ENCODE measurements around the gene CD19. TPM values are rescaled to one million over a fixed set of nuclear protein-coding genes. Genes with fewer than 3 reads are reported as not detected.

CD19 gene
- total RNA-seq, 6 experiments from 2014 or later = not detected

GRCh38 chr16:28891964-28892890, 39.5 kb upstream of the CD19 start:
- DNase-seq = no peak
- Mint-ChIP-seq H3K9me3 (no peaks in the 10 kb centered on the region), H3K36me3 (ENCODE audit: low read depth) (no peaks in the 10 kb centered on the region), H3K27ac (no peak overlapping the region), H3K4me1 (ENCODE audit: low read depth) (no peaks in the 10 kb centered on the region), H3K27me3 (ENCODE audit: insufficient read depth) (peaks cover 2% of the 10 kb centered on the region; the same call in 1 of the 2 replicates), H3K4me3 (no peak overlapping the region)
- no peak for TF ChIP-seq CTCF (IDR thresholded peaks at IDR 0.05)

- no peak overlapping the region for H3K4me3 Mint-ChIP-seq
- H3K9me3 Mint-ChIP-seq = no peaks in the 10 kb centered on the region
- no peaks in the 10 kb centered on the region; the same call in 1 of the 2 replicates for H3K27me3 Mint-ChIP-seq (ENCODE audit: insufficient read depth)
- H3K27ac Mint-ChIP-seq = no peak overlapping the region
- no peak for DNase-seq
- no peaks in the 10 kb centered on the region for H3K36me3 Mint-ChIP-seq (ENCODE audit: low read depth)
- TF ChIP-seq CTCF (IDR thresholded peaks at IDR 0.05) = no peak
- H3K4me1 Mint-ChIP-seq (ENCODE audit: low read depth) = no peaks in the 10 kb centered on the region
Measured at GRCh38 chr16:28893291-28893690, 38.5 kb upstream of the CD19 start.

- no peak overlapping the region for H3K4me3 Mint-ChIP-seq
- no peak for DNase-seq
- TF ChIP-seq CTCF (IDR thresholded peaks at IDR 0.05) = no peak
- no peak overlapping the region for H3K27ac Mint-ChIP-seq
- H3K36me3 Mint-ChIP-seq (ENCODE audit: low read depth) = no peaks in the 10 kb centered on the region
- no peaks in the 10 kb centered on the region; the same call in 1 of the 2 replicates for H3K27me3 Mint-ChIP-seq (ENCODE audit: insufficient read depth)
- H3K9me3 Mint-ChIP-seq = no peaks in the 10 kb centered on the region
- H3K4me1 Mint-ChIP-seq (ENCODE audit: low read depth) = no peaks in the 10 kb centered on the region
Measured at GRCh38 chr16:28895609-28896008, 36.2 kb upstream of the CD19 start.

GRCh38 chr16:28897826-28898225, 33.9 kb upstream of the CD19 start:
- DNase-seq = no peak
- H3K9me3 Mint-ChIP-seq = no peaks in the 10 kb centered on the region
- no peak for TF ChIP-seq CTCF (IDR thresholded peaks at IDR 0.05)
- no peak overlapping the region for H3K27ac Mint-ChIP-seq
- no peaks in the 10 kb centered on the region for H3K4me1 Mint-ChIP-seq (ENCODE audit: low read depth)
- no peak overlapping the region for H3K4me3 Mint-ChIP-seq
- H3K36me3 Mint-ChIP-seq (ENCODE audit: low read depth) = no peaks in the 10 kb centered on the region
- peaks cover 4% of the 10 kb centered on the region; the same call in 1 of the 2 replicates for H3K27me3 Mint-ChIP-seq (ENCODE audit: insufficient read depth)

GRCh38 chr16:28898266-28898665, 33.5 kb upstream of the CD19 start:
- Mint-ChIP-seq H3K9me3 (no peaks in the 10 kb centered on the region), H3K4me1 (ENCODE audit: low read depth) (no peaks in the 10 kb centered on the region), H3K4me3 (no peak overlapping the region), H3K27ac (no peak overlapping the region), H3K27me3 (ENCODE audit: insufficient read depth) (peaks cover 4% of the 10 kb centered on the region; the same call in 1 of the 2 replicates), H3K36me3 (ENCODE audit: low read depth) (no peaks in the 10 kb centered on the region)
- DNase-seq = no peak
- TF ChIP-seq CTCF (IDR thresholded peaks at IDR 0.05) = no peak
